Activated gamma-delta T cell (primary cell): ENCODE measurements around the gene SOX1.

Experiments used
- DNase-seq: peaks from one replicate; lab custom pipeline; 2025; lab: John Stamatoyannopoulos, UW

The SOX1 gene

GRCh38 chr13:112072534-112073244 lies 5.7 kb downstream of the SOX1 start:
- no peak for DNase-seq

- DNase-seq, result no peak
Measured at GRCh38 chr13:112073245-112074138, 6.5 kb downstream of the SOX1 start.

DNA sequence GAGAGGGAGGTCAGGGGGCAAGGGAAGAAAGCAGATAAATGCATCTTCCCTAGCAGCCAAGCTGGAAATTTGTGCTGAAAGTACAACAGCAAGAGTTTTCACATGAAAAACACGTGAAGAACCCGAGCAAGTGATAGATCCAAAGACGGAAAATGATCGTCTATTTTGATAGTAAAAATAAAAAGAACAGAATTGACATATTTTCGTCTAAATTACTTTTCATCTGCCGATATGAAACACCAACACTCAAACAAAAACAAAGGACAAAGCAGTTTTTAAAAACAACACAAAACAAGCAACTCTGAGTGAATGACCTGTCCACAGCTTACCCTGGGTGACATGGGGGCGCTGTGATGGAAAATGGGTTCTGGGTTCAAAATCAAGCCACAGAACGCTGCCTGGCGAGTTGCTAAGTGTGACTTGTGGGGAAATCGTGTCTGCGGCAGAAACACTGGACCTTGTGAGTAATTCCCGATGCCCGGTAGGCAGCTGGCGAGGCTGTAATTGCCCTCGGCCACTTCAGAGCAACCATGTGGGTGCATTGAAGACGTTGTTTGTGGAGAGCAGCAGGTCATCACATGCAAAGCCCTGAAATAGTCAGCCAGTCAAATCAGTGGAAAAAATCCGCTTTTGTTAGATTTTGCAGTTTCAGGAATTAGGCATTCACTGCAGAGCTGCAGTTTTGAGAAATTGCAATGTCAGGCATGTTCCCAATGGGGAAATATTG lies 7.4 kb downstream of the SOX1 start:
- no peak for DNase-seq

- no peak for DNase-seq
Measured at GRCh38 chr13:112077729-112078128, 10.8 kb downstream of the SOX1 start.

GRCh38 chr13:112078216-112078615 lies 11.3 kb downstream of the SOX1 start:
- DNase-seq, result no peak

- DNase-seq, result no peak
Measured at GRCh38 chr13:112078879-112079531, 12.1 kb downstream of the SOX1 start.

DNA sequence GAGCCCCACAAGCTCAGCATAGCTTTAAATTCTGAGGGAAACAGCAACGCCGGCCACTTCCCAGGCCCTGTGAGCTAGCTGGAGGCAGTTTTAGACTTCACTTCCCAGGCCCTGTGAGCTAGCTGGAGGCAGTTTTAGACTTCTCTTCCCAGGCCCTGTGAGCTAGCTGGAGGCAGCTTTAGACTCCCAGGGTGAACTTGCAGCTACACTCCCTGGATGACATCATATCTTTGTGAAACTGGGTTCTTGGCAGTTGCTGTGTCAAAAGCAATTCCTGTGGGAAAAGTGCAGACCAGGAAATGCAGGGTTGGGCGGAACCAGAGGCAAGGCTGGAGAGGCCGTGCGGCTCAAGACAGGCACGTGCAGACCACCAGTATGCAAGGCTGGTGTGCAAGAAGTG lies 12.7 kb downstream of the SOX1 start:
- no peak for DNase-seq

DNA sequence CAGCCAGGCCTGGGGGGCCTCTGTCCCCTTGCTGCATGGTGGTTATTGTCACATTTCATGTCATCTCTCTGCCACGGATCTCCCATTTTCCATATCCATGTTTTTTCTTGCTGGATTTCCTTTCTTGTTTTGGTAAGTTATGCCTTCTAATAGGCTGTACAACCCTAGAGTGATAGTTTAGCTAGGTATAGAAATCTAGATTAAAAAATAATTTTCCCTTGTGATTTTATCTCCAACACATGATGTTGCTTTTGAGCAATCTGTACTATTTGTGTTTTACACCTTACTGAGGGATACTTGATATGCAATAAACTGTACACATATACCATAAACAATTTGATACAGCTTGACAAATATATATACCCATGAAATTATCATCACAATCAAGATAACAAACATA lies 17.0 kb downstream of the SOX1 start:
- no peak for DNase-seq

DNA sequence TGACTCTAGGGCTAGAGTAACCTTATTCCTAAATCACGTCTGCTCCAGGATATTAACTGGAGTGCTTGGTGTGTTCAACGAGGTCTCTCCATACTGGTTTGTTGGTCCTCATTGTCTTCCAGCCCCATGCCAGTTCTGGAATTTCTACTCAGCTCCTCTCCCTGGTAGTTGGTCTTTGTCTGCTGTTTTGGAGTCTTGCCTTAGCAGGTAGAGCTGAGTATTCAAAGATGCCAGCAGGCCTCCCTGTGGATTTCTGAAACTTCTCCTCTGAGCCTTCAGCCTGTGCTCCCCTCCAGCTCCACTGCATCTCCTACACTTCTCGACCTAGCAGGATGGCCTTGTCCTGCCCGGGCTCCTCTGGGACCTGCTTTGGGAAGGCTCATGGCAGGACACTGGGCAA lies 25.5 kb downstream of the SOX1 start:
- no peak for DNase-seq

- DNase-seq, result no peak
Measured at GRCh38 chr13:112095354-112095753, 28.4 kb downstream of the SOX1 start.

GRCh38 chr13:112096959-112097358 lies 30.0 kb downstream of the SOX1 start:
- no peak for DNase-seq

GRCh38 chr13:112097770-112098169 lies 30.8 kb downstream of the SOX1 start:
- no peak for DNase-seq

DNA sequence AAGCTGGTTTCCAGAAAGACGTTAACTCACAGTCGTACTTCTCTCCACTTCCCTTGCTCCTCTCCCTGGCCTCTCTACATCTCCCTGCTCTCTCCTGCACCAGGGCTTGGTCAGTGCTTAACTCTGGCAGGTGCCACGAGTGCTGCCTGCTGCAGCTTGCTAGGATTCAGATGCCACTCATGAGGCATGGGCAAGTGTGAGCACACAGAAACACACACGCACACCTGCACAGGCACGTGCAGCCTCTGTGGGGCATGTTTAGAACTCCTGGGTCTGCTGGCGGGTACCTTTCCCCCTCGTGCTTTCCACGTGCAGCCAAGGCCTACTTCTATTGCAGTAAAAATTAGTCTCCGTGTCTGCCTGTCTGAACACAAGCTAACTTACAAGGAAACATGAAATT lies 31.8 kb downstream of the SOX1 start:
- DNase-seq, result no peak

DNA sequence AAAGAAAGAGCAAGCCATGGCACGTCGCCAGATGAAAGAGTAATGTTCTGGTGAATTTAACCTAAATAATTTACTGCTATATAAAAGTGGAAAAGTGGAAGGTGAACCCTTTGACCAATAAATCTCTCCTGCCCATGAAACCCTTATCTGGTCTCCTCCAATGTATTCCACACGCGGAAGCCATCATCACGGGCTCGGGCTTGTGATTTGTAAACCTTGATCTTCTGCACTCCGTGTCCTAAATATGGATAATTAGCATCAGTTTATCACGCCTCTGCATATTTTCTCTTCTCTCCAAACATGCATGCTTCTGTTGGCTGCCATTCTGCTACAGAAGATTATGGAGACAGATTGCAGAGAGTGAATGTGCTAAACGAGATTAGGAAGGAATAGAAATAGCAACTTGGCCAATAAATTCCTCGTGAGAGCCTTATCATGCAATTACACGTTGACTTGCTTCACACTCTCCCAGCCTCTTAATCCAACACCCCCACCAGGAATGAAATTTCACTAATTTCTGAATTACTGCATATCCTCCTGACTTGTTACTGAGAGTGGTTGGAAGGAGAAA lies 34.5 kb downstream of the SOX1 start:
- DNase-seq, result no peak

- no peak for DNase-seq
Measured at GRCh38 chr13:112102243-112102642, 35.3 kb downstream of the SOX1 start.

- DNase-seq, result no peak
Measured at GRCh38 chr13:112103260-112103838, 36.4 kb downstream of the SOX1 start.

GRCh38 chr13:112103961-112104880 lies 37.3 kb downstream of the SOX1 start:
- DNase-seq, result no peak

GRCh38 chr13:112104881-112105234 lies 37.9 kb downstream of the SOX1 start:
- DNase-seq, result no peak

DNA sequence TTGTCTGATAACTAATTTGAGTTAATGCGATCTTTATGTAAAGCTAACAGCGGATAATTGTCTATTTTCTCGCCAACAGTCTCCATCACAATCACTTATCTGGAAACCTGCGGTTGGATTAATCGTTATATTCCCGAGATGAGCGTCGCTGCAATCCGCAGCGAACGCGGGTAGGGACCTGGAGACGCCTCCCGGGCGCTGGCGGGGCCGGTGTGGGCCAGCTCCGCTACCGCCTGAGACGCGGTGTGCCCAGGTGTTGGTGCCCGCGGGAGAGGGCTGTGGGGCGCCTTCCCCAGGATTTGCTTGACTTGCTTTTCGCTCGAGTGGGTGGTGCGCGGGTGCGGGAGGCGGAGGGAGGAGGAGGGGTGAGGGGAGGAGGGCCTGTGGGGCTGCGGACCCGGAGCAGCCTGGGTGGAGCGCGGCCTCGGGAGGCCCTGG lies 38.3 kb downstream of the SOX1 start:
- DNase-seq, result no peak

DNA sequence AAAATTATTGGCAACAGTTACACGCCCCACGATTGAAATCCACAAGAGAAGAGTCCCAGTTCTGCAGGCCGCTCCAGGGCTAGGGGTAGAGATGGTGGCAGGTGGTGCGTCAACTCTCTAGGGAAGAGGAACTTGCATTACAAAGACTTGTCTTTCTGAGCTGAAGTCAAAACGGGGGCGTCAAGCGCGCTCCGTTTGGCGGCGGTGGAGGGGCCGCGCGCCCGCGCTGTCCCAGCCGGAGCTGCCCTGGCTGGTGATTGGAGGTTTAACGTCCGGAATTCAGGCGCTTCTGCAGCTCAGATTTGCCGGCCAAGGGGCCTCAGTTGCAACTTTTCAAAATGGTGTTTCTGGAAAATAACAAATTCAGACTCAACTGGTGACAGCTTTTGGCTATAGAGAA lies 38.9 kb downstream of the SOX1 start:
- DNase-seq, result no peak
